RCC 7860 (cell line): ENCODE data around the gene SMKR1.
"Not testable (repeated sequence)": the region's sequence is repeated elsewhere in the genome, so short reads cannot be mapped to it uniquely, and the experiment has no call there.

ENCODE experiments used
- DNase-seq: peaks from one replicate; pipeline ENCODE4 v3.0.0-alpha.2; 2015; ENCODE audit warnings: low spot score
- FAIRE-seq: peaks from 2 replicates; lab custom pipeline; 2012; peaks lifted over from hg19 to GRCh38; lab: Jason Lieb, UNC

The SMKR1 gene

DNA sequence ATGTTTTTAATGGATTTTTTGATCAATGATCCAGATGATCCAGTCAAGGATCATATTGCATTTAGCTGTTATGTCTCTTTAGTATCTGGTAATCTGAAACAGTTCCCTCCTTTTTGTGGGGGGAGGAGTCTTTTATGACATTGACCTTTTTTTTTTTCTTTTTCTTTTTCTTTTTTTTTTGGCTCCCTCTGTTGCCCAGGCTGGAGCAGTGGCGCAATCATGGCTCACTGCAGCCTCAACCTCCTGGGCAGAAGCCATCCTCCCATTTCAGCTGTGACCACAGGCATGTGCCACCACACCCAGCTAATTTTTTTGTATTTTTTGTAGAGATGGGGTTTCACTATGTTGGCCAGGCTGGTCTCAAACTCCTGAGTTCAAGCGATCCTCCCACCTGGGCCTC, 22.1 kb downstream of the SMKR1 start:
- peak; percentile 78 for FAIRE-seq
- DNase-seq, result peak; percentile 28

DNA sequence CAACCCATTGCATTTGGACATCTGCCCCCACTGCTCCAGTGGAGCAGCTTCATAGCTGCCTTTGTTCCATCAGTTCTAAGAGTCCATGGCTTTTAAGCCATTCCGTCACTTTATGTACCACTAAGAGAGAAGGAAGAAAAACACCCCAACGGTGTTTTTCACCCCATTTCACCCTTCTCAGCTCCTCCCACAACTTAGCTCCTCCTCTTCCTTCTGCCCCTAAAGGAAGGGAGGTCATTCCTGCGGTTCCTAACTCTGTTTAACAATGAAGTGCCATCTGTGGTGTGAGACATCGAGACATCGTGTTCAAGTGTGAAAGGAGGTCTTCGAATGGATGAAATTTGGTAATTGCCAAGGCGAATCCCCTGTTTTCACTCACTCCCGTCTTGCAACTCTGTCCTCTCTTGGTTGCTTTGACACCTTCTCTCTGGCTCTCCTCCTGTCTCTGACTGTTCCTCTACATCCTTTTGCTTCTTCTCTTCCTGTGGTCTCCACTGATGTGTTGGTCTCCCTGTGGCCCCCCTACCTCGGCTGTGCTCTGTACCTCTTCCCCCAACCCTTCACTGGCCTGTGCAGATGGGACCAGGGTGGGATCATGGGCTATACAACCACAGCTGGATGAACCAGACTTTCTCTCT, 23.0 kb downstream of the SMKR1 start:
- FAIRE-seq (no peak), DNase-seq (no peak)

DNA sequence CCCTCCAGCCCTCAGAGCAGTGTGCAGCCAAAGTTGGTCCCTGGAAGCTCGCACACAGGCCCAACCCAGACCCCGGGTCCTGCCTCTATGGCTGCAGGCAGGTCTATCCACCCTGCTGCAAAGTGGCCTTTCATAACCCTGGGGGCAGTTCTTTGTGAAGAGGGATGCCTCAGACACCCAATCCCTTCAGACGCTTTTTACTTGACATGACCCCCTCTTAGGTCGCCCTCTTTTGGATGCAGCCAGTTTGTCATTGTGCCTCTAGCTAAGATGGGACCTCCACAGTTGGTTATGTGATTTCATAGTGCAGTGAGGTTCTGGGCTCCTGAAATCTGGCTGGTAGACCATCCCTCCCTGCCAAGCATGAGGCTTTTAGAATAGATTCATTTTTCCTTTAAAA, 27.3 kb downstream of the SMKR1 start:
- FAIRE-seq (no peak), DNase-seq (no peak)

DNA sequence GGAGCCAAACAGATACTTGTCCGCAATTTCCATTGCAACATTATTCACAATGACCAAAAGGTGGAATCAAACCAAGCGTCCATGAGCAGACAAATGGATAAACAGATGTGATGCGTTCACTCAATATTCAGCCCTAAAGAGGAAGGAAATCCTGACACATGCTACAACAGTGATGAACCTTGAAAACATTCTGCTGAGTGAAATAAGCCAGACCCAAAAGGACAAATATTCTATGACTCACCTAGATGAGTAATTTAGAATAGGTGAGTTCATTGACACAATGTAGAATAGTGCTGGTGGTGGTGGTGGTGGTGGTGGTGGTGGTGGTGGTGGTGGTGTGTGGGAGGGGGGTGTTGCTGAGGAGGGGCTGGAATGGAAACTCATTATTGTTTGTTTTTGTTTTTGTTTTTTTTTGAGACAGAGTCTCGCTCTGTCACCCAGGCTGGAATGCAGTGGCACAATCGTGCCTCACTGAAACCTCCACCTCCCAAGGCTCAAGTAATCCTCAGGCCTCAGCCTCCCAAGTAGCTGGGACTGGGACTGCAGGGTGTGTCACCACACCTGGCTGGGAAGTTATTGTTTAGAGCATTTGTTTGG, 28.6 kb downstream of the SMKR1 start:
- peak; percentile 86 for DNase-seq
- peak; percentile 83 for FAIRE-seq

DNA sequence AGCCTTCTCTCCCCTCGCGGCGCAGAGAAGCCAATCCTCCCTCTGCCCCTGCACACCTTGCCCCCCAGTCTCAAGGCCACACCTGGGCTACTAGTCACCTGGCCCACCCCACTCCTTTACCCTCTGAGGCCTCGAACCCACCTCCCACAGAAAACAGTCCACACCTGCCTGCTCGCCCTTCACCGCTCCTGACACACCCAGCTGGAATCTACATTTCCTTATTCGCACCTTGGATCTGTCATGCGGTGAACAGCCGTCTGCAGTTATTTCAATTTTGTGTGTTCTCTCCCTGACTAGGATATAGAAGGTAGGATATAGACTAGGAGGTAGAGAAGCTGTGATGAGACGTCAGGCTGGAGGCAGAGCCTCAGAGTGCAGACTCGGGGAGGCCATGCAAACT, 29.4 kb downstream of the SMKR1 start:
- FAIRE-seq (no peak), DNase-seq (no peak)

DNA sequence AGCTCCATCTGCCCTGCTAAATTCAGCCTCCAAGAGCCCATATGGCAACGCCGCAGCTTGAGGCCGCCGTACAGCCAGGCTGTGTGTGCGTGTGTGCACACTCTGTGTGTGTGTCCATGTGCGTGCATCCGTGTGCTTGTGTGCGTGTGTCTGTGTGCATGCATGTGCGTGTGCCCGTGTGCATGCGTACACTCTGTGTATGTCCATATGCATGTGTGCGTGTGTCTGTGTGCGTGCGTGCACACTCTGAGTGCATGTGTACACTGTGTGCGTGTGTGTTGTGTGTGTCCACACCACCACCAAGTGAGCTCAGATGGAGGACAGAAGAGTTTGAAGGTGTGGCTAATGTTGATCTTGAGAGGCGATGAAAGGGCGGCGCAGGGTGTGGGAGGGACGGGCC, 30.0 kb downstream of the SMKR1 start:
- DNase-seq (no peak), FAIRE-seq (no peak)

DNA sequence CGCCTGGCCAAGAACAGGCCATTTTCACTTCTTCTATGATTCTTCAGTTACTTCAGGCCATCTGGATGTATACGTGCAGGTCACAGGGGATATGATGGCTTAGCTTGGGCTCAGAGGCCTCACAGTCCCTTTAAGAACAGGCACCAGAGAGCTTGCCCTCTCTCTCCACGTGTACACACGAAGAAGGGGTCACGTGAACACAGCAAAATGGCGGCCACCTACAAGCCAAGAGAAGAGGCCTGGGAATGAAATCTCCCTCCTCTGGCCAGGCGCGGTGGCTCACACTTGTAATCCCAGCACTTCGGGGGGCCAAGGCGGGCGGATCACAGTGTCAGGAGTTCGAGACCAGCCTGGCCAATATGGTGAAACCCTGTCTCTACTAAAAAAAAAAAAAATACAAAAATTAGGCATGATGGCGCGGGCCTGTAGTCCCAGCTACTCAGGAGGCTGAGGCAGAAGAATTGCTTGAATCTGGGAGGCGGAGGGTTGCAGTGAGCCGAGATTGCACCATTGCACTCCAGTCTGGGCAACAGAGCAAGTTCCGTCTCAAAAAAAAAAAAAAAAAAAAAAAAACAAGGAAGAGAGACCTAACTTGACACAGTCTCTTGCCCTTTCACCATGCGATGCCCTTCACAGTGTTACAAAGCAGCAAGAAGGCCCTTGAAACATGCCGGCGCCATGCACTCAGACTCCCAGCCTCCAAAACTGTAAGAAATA, 32.4 kb downstream of the SMKR1 start:
- FAIRE-seq, DNase-seq: not testable (repeated sequence)

DNA sequence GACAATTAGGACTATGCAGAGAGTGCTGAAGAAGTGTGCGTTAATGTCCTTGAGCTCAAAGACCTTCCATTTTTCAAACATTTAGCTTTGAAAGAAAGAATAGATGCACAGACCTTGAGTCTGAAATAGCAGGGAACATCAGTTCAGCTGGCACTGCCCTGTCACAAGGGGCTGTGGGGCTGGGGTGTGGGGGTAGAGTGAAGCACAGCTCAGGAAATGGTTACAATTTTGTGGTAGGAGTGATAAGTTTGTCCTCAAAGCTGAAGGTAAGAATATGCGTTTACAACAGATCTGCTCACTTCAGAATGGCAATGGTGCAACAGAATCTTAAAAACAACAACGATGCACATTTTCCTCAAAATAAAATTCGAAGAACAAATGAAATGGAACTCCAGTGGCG, 33.6 kb downstream of the SMKR1 start:
- no peak for DNase-seq
- no peak for FAIRE-seq

DNA sequence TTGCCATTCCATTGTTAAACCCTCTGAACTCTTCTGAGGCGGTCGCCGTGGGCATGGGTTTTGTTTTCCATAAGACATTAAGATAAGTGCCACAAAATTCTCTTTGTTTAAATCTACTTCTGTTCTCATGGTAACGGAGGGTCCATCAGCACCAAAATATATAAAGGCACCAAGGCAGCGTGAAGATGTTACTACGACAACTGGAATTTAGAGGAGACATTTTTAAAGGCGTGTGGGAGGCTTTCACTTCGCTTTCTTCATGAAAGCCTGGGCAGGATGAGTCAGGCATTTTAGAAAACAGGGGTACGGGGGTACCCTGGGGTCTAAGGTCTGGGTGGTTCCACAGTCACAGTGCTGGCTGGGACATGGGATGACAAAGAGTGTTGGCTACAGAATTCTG, 34.0 kb downstream of the SMKR1 start:
- no peak for FAIRE-seq
- no peak for DNase-seq

DNA sequence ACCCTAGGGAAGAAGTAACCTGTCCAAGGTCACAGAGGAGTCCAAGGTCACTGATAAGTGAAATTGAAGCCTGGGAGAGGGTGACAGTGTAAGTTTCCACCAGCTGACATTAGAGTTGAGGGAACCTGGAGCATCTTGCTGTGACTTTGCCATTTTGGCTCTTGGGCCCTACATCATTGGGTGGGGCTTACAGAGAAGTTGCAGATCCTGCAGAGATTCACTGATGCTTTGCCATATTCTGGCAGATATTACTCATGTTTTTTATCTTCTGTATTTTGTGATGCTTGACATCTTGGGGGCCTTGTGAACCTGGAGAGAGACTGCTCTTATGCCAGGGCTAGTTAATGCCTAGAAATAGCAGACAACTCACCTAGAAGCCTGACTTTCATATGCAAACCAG, 36.5 kb downstream of the SMKR1 start:
- no peak for FAIRE-seq
- no peak for DNase-seq

DNA sequence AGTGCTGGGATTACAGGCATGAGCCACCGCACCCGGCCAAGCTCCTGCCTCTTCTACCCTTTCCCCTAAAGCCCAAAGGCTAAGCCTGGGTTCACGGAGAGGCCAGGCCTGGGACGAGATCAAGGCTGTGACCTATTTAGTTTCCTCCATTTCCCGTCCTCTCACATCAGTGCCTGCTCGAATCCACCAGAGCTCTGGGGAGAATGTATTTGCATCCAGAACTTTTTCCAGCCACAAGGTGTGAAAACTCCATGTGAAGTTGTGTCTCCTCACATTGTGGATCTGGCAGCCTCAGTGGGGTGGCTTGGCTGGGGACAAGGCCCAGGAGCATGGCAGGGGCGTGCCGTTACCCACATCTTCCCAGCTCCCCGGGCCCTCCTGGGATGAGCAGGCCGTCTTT, 38.0 kb downstream of the SMKR1 start:
- DNase-seq, result no peak
- FAIRE-seq, result no peak

DNA sequence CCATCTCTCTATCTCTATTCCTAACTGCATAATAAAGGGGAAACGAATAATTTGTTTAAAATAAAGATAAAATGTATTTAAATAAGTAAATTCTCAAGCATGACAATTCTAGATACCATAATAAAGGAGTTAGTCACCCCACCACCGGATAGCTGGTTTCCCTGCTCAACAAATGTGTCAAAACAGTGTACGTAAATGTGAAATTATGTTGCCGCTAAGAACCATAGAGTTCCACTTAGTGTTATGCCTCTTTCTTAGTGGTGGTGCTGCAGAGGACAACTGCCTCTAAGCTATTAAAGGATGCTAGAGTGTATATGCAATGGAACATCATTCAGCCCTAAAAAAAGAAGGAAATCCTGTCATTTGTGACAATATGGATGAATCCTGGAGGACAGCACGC, 42.4 kb downstream of the SMKR1 start:
- no peak for FAIRE-seq
- no peak for DNase-seq

DNA sequence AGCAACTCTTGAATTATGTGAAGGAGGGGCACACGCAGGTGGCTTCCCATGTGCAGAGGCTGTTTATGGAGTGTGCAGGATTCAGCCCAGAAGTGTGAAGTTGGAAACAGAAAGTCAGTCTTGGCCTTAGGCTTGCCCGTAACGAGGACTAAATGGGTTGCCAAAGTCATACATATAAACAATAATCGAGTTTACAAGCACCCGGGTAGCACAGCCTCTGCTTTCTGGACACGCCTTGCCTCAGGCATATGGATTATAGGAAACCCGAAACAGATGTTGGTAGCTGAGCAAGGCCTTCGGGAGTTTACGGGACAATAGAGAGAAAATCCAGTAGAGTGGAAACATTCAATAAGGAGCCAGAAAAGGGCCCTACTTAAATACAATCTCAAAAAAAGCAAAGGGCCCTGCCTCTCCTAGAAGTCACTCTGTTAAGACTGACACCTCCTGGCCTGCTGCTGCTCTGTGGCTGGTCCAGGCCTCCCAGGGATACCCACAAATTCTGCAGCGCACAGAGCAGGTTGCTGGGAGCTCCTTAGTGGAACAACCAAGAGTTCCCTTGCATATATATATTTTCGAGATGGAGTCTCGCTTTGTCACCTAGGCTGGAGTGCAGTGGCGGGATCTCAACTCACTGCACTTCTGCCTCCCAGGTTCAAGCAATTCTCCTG, 48.5 kb downstream of the SMKR1 start:
- FAIRE-seq, result no peak
- DNase-seq, result no peak

DNA sequence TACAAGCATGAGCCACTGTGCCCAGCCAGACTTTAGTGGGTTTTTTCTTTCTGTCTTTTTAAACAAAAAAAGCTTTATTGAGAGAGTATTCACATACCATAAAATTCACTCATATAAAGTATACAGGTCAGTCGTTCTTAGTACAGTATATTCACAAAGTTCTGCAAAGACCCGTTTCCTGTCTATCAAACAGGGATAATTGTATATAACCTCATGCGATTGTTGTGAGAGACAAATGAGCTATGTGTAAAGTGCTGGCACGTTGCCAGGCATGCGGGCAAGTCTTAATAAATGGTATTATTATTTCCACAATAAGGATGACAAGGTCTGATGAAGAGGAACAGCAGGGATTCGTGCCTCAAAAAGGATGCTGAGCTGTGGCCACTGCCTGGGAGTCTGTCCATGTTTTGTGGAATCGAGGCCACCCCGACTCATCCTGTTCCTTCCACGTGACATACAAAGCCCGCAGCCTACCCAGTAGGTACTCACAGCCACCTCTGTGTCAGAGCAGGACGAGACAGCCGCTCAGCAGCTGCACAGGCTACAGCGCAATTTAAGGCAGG, 51.6 kb downstream of the SMKR1 start:
- peak; percentile 39 for DNase-seq
- no peak for FAIRE-seq

DNA sequence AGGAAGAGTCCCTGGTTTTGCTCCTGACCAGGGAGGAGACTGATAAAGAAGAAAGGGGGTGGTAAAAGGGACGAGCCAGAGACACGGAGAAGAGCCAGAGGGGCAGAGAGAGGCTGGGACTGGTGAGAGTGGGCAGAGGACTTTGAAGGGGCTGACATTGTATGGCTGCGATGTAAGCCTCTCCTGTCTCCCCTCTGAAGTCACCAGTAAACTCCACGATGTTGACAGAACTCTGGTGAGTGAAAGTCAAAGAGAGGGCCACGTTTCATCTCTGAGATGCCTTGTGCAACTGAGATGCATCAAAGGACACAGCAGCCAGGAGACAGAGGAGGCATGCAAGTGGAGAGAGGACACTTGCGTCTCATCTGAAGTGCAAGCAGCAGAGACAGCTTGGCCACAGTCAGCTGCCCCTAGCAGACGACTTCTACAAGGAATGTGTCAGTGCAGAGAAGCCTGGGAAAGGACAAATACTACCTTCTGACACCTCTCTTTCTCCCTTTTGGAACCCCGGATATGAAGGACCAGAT, 54.3 kb downstream of the SMKR1 start:
- FAIRE-seq (no peak), DNase-seq (no peak)

DNA sequence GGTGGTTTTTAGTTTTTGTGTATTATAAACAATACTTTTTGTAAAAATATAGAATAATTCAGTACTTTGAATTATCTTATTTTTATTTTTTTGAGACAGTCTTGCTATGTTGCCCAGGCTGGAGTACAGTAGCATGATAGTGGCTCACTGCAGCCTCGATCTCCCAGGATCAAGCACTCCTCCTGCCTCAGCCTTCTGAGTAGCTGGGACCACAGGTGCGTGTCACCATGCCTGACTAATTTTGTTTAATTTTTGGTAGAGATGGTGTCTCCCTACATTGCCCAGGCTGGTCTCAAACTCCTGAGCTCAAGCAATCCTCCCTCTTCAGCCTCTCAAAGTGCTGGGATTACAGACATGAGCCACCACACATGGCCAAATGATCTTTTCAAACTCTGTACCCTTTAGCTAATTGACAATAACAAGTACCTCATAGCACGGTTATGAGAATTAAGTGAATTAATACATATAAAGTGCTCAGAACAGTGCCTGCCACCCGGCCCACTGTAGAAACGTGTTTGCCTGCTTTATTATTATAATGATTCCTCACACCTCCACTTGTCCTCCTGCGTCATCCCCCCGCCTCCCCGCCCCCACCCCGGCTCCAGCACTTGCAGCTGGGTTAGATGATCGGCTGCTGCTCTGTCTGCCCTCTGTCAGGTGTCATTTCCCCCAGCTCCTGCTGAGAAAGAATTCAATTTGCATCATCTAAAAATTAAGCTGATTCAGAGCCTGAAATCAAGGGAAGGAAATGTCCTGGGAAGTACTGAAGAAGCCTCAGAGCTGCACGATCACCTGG, 55.6 kb downstream of the SMKR1 start:
- FAIRE-seq, result no peak
- no peak for DNase-seq

DNA sequence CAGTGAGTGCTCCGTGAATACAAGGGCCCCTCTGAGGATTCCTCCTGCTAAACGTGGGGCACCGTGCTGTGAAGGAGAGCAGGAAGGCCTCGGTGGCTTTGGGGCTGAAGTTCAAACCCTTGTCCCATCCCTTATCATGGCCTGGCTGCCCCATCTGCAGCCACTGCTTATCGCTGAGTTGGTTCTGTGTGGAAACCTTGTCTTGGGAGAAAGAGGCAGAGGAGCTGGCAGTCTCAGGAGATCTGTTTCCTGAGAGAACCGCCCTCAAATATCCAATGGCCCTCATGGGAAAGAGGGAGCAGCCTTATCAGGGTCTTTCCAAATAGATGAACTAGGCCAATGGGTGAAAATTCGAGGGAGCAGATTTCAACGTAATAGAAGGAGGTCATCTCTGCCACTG, 57.2 kb downstream of the SMKR1 start:
- DNase-seq, result no peak
- no peak for FAIRE-seq

DNA sequence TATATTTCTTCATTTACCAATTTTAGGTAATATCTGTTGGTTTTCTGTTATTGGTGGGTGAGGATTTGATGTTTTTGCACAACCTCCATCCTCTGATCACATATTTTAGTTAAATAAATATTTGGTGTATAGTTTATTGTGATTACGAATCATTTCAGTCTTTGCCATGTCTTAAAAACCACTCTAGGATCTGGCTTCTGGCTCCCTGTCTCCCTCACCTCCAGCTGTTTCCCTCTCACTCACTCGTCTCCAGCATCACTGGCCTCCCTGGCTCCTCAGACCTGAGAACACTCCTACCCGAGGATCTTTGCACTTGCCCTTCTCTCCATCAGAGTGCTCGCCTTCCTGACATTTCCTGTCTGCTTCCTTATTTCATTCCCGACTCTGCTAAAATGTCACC, 58.5 kb downstream of the SMKR1 start:
- DNase-seq (no peak), FAIRE-seq (no peak)

DNA sequence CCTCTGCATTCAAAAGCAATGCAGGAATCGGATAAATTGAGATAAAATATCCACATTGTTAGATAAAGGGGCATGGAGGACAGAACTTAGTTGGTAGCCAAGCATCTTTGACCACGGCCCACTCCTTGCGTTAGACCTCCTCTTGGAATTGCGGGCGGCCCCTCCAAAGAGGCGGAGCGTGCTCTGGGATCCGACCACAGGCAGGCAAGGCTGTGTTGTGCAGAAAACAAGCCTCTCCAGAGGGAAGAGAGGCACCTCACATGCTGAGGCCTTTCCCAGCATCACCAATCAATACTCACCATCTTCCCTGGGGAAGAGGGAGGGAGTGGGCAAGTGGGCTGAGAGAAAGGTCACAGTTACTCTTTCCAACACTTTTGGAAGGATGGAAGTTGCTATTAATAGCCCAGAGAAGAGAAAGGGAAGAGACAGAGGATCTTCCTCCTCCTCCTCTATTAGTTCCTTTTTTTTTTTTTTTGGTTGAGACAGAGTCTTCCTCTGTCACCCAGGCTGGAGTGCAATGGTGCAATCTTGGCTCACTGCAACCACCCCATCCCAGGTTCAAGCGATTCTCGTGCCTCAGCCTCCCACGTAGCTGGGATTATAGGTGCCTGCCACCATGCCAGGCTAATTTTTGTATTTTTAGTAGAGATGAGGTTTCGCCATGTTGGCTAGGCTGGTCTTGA, 59.5 kb downstream of the SMKR1 start:
- FAIRE-seq, result no peak
- DNase-seq, result no peak
